ENCODE measurements around the gene EPHB3. TPM values are rescaled to one million over a fixed set of nuclear protein-coding genes. Genes with fewer than 3 reads are reported as not detected.

EPHB3 gene
- total RNA-seq, 1 donor from 2014 or later = 7.8 TPM

DNA sequence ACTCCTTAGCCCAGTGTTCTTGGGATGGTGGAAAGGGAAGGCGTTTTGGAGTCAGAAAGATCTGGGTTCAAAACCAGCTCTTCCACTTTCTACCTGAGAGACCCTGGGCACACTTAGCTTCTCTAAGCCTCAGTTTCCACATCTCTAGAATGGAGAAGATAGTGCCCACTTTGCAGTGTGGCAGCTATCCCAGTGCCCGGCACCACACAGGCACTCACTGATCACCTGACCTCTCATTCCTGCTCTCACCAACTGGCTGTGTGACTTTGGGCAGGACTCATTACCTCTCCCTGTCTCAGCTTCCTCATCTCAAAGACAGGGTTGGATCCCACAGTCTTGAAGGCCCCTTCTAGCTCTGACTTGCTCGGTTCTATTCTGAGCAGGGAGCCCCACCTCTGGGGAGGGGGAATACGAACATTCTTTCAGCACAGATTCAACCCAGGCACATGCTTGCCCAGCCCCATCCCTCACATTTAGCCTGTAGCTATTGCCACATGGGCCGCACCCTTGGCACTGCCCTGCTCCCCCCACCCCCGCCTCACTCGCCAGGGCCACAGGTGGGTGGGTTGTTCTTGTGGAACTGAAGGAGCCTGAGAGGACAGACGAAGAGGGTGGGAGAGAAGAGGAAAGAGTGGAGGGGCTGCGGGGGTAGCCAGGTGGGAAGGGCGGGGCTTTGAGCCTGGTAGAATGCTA, 39.2 kb downstream of the EPHB3 start:
- intact Hi-C loops (cut with DNase I) = no loop called here
- Histone ChIP-seq H3K36me3 (no peaks in the 10 kb centered on the region), H3K27ac (no peak overlapping the region), H3K4me3 (no peak overlapping the region), H3K27me3 (peaks cover 31% of the 10 kb centered on the region), H3K9me3 (no peaks in the 10 kb centered on the region), H3K4me1 (peaks cover 15% of the 10 kb centered on the region)
- no peak for DNase-seq
- TF ChIP-seq, protein P1, sequence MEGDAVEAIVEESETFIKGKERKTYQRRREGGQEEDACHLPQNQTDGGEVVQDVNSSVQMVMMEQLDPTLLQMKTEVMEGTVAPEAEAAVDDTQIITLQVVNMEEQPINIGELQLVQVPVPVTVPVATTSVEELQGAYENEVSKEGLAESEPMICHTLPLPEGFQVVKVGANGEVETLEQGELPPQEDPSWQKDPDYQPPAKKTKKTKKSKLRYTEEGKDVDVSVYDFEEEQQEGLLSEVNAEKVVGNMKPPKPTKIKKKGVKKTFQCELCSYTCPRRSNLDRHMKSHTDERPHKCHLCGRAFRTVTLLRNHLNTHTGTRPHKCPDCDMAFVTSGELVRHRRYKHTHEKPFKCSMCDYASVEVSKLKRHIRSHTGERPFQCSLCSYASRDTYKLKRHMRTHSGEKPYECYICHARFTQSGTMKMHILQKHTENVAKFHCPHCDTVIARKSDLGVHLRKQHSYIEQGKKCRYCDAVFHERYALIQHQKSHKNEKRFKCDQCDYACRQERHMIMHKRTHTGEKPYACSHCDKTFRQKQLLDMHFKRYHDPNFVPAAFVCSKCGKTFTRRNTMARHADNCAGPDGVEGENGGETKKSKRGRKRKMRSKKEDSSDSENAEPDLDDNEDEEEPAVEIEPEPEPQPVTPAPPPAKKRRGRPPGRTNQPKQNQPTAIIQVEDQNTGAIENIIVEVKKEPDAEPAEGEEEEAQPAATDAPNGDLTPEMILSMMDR (IDR thresholded peaks at IDR 0.05) = no peak
- ATAC-seq = peak; percentile 46

- Histone ChIP-seq H3K27ac (no peak overlapping the region), H3K27me3 (peaks cover 31% of the 10 kb centered on the region), H3K4me3 (no peak overlapping the region), H3K4me1 (peaks cover 15% of the 10 kb centered on the region), H3K36me3 (no peaks in the 10 kb centered on the region), H3K9me3 (no peaks in the 10 kb centered on the region)
- TF ChIP-seq, protein P1 (IDR thresholded peaks at IDR 0.05) = no peak
- ATAC-seq (no peak), DNase-seq (no peak)
- intact Hi-C loops (cut with DNase I) = no loop called here
These were observed 40.2 kb downstream of the EPHB3 start for GRCh38 chr3:184601576-184602371.

DNA sequence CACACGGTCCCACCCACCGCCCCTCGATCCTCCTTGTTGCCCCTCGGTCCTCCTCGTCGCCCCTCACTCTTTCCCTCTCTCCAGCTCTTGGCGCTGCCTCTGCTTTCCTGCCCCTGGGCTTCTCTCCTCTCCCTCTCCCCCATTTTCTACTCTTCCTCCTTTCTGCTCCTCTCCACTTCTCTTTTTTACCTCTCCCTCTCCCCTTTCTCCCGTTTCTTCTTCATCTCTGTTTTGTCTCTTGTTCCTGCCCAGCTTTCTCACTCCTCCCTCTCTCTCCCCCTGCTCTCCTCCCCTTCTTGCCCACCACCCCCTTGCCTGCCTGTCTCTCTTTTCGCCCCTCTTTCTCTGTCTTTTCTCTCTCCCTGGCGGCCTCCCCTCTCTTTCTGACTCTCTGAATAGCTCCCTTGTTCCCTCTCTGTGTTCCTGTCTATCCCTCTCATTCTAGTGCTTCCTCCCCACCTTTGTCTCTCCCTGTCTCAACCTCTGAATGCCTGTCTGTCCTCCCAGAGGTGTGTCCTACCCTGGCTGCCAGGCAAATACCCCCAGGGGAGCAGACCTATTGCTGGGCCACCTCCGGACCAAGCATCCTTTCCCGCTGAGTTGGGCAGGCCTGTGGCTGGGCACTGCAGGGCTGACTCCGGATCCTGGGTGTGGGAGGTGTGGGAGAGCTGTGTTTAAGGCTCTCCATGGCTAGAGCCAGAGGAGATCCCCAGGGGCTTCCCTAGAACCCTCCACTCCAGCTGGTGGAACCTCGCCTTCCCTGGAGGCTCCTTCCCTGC, 41.0 kb downstream of the EPHB3 start:
- no peak for DNase-seq
- Histone ChIP-seq H3K36me3 (no peaks in the 10 kb centered on the region), H3K4me1 (peaks cover 15% of the 10 kb centered on the region), H3K4me3 (no peak overlapping the region), H3K27ac (no peak overlapping the region), H3K9me3 (no peaks in the 10 kb centered on the region), H3K27me3 (peaks cover 31% of the 10 kb centered on the region)
- ATAC-seq = peak; percentile 4
- intact Hi-C loops (cut with DNase I) = no loop called here
- TF ChIP-seq, protein P1 (IDR thresholded peaks at IDR 0.05) = no peak

- TF ChIP-seq, protein P1 (IDR thresholded peaks at IDR 0.05) = no peak
- H3K9me3 ChIP-seq = no peaks in the 10 kb centered on the region
- peaks cover 31% of the 10 kb centered on the region for H3K27me3 ChIP-seq
- intact Hi-C loops (cut with DNase I) = no loop called here
- H3K36me3 ChIP-seq = no peaks in the 10 kb centered on the region
- no peak for DNase-seq
- H3K4me3 ChIP-seq = peak overlapping the region; percentile 49
- H3K4me1 ChIP-seq = peaks cover 15% of the 10 kb centered on the region
- ATAC-seq = no peak
- H3K27ac ChIP-seq = no peak overlapping the region
These were observed 41.8 kb downstream of the EPHB3 start for GRCh38 chr3:184603151-184604030.

DNA sequence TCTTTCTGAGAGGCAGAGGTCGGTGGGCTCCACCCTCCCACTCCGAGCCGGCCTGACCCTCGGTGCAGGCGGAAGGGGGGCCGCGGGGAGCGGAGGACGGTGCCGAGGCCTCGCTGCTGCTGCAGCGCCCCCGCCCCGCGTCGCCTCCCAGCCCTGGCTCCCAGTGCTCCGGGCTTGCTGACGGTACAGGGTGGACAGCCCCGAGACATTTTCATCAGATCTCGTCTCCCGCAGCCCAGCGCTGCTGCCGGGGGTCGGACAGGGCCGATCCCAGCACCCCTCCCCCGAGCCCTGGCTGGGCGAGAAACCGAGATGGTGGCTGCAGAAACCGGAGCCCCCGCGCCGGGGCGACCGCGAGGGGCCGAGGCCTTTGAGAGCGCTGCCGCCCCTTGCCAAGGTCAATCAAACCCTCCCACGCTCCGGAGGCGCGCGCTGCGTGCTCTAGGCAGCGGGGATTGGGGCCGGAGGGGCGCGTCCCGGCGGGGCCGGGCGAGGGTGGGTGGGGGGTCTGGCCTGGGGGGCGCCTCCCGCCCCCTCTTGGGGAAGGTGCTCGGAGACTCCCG, 42.5 kb downstream of the EPHB3 start:
- DNase-seq (no peak), ATAC-seq (peak; percentile 47)
- H3K27ac ChIP-seq = no peak overlapping the region

More for the DNA sequence above, 42.5 kb downstream of the EPHB3 start:
- peaks cover 31% of the 10 kb centered on the region for H3K27me3 ChIP-seq
- no peaks in the 10 kb centered on the region for H3K9me3 ChIP-seq
- intact Hi-C loops (cut with DNase I) = no loop called here
- H3K4me1 ChIP-seq = peaks cover 15% of the 10 kb centered on the region
- peak overlapping the region; percentile 49 for H3K4me3 ChIP-seq
- TF ChIP-seq, protein P1 (IDR thresholded peaks at IDR 0.05) = no peak
- no peaks in the 10 kb centered on the region for H3K36me3 ChIP-seq
